ENCODE measurements around the gene FBXL12.

GRCh38 chr19:9842834-9843625, 24.2 kb upstream of the FBXL12 start:
- TF ChIP-seq POLR2A (IDR thresholded peaks at IDR 0.05; ENCODE audit: low read length) (no peak), GATA1 (IDR thresholded peaks at IDR 0.05; ENCODE audit: low read depth, low read length) (no peak)

Measured in erythroblast (primary cell).